Vagina (tissue), 2 donors: Measurements from ENCODE around the gene FAM219A. TPM values are rescaled to one million over a fixed set of nuclear protein-coding genes. Genes with fewer than 3 reads are reported as not detected.

Source experiments
- DNase-seq, 2 donors: peaks; one replicate each; pipeline ENCODE4 v3.0.0-alpha.2; 2017; ENCODE audit errors: extremely low spot score in 2 of 2
- H3K27ac ChIP-seq: fragments of 200-600 bp; sonication (generic); one replicate; pipeline ENCODE4 v1.5.1; 2019
- H3K27me3 ChIP-seq: fragments of 200-600 bp; sonication (generic); one replicate; pipeline ENCODE4 v1.5.1; 2019
- H3K36me3 ChIP-seq, 2 donors: fragments of 200-600 bp; sonication (generic); one replicate each; pipeline ENCODE4 v1.5.1; 2017 to 2019
- H3K4me1 ChIP-seq: fragments of 200-600 bp; sonication (generic); one replicate; pipeline ENCODE4 v1.5.1; 2019
- H3K4me3 ChIP-seq, 2 donors: fragments of 200-600 bp; sonication (generic); 1 replicate in 1 of 2; 2 replicates in 1 of 2; pipeline ENCODE4 v1.5.1; 2016 to 2019
- H3K9me3 ChIP-seq: fragments of 200-600 bp; sonication (generic); one replicate; pipeline ENCODE4 v1.5.1; 2019
- POLR2A ChIP-seq, 2 donors: fragments of 450-650 bp; IDR thresholded peaks; one replicate each; pipeline ENCODE4 v1.6.1; 2017; ENCODE audit warnings: antibody characterized with exemption in 2 of 2, mild to moderate bottlenecking in 2 of 2, moderate library complexity in 2 of 2
- POLR2AphosphoS5 ChIP-seq, 2 donors: sonication (generic); formaldehyde crosslinking; IDR thresholded peaks; one replicate each; pipeline ENCODE4 v1.9.0; 2017; ENCODE audit warnings: antibody characterized with exemption in 2 of 2, mild to moderate bottlenecking in 2 of 2, low read depth in 1 of 2; ENCODE audit not compliant: insufficient read depth in 1 of 2
- intact Hi-C: fragments of 100-400 bp; cut with DNase I; formaldehyde crosslinking; loops from one replicate; pipeline ENCODE4 v1.15.1; 2023
- total RNA-seq: library from RNA; depleted of rRNA; stranded (reverse); fragments of >200 nt; gene quantifications from one replicate; pipeline ENCODE4 v1.2.3, GENCODE V29; 2016
- TF ChIP-seq, protein P1 (sequence below), 3 experiments: fragments of 450-650 bp in 2 of 3; fragments of 200-600 bp in 1 of 3; sonication (generic) in 1 of 3; IDR thresholded peaks; one replicate each; pipeline ENCODE4 v1.5.1; 2017 to 2019; ENCODE audit warnings: antibody characterized with exemption in 3 of 3, mild to moderate bottlenecking in 2 of 3, moderate library complexity in 2 of 3

The FAM219A gene
- total RNA-seq, 1 donor from 2014 or later: 9.3 TPM

DNA sequence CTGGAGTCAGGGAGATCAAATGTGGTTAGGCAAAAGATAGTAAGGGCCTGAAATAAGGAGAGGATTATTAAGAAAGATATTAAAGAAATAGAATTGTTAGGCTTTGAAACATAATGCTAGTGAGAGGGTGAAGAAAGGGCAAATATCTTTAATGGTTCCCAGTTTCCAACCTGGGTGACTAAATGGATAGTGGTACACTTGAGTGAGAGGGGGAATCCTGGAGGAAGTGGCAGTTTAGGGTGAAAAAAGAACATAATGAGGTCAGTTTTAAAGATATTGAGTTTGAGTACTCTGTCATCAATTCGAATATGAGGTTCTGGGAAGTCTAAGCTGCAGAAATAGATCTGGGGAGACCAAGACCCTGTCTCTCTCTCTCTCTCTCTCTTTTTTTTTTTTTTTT lies 19.2 kb upstream of the FAM219A start:
- TF ChIP-seq POLR2A (IDR thresholded peaks at IDR 0.05): no peak
- TF ChIP-seq, protein P1, sequence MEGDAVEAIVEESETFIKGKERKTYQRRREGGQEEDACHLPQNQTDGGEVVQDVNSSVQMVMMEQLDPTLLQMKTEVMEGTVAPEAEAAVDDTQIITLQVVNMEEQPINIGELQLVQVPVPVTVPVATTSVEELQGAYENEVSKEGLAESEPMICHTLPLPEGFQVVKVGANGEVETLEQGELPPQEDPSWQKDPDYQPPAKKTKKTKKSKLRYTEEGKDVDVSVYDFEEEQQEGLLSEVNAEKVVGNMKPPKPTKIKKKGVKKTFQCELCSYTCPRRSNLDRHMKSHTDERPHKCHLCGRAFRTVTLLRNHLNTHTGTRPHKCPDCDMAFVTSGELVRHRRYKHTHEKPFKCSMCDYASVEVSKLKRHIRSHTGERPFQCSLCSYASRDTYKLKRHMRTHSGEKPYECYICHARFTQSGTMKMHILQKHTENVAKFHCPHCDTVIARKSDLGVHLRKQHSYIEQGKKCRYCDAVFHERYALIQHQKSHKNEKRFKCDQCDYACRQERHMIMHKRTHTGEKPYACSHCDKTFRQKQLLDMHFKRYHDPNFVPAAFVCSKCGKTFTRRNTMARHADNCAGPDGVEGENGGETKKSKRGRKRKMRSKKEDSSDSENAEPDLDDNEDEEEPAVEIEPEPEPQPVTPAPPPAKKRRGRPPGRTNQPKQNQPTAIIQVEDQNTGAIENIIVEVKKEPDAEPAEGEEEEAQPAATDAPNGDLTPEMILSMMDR (IDR thresholded peaks at IDR 0.05): no peak
- Histone ChIP-seq H3K4me1 (no peaks in the 10 kb centered on the region), H3K9me3 (no peaks in the 10 kb centered on the region), H3K4me3 (no peak overlapping the region), H3K36me3 (no peaks in the 10 kb centered on the region), H3K27me3 (no peaks in the 10 kb centered on the region), H3K27ac (no peak overlapping the region)
- DNase-seq: no peak
- intact Hi-C loops: no loop called here

GRCh38 chr9:34475097-34475496 lies 16.7 kb upstream of the FAM219A start:
- Histone ChIP-seq H3K9me3 (no peaks in the 10 kb centered on the region), H3K27me3 (no peaks in the 10 kb centered on the region), H3K36me3 (no peaks in the 10 kb centered on the region), H3K4me3 (no peak overlapping the region), H3K4me1 (no peaks in the 10 kb centered on the region), H3K27ac (no peak overlapping the region)
- DNase-seq: no peak
- TF ChIP-seq, protein P1 (IDR thresholded peaks at IDR 0.05): no peak
- TF ChIP-seq POLR2A (IDR thresholded peaks at IDR 0.05) (no peak), POLR2AphosphoS5 (IDR thresholded peaks at IDR 0.05; ENCODE audit: insufficient read depth in 1 of 2, low read depth in 1 of 2) (no peak)
- intact Hi-C loops: no loop called here

GRCh38 chr9:34465468-34465867 lies 7.1 kb upstream of the FAM219A start:
- no peak for DNase-seq
- no peaks in the 10 kb centered on the region for H3K27me3 ChIP-seq
- H3K4me3 ChIP-seq: no peak overlapping the region
- TF ChIP-seq POLR2A (IDR thresholded peaks at IDR 0.05) (no peak), POLR2AphosphoS5 (IDR thresholded peaks at IDR 0.05; ENCODE audit: insufficient read depth in 1 of 2, low read depth in 1 of 2) (no peak)
- H3K36me3 ChIP-seq: no peaks in the 10 kb centered on the region
- H3K27ac ChIP-seq: no peak overlapping the region
- intact Hi-C loops: no loop called here
- no peaks in the 10 kb centered on the region for H3K9me3 ChIP-seq
- peaks cover 8% of the 10 kb centered on the region for H3K4me1 ChIP-seq

DNA sequence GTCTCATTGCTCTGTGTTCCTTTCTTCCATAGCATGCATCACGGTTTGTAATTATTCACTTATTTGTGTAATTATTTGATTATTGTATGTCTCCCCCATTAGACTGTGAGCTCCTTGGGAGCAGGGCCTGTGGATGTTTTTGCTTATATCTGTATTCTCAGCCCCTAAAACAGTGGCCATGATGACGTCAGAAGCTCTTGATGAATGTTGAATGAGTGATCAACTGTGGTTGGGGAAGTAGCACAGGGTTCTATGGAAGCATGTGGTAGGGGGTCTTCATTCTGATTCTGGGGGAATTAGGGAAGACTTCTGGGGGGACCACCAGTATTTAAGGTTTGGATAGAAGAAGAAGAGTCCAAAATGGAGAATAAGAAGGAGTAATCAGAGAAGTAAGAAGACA lies 6.2 kb upstream of the FAM219A start:
- DNase-seq: no peak
- H3K27ac ChIP-seq: no peak overlapping the region
- no peaks in the 10 kb centered on the region for H3K36me3 ChIP-seq
- no peaks in the 10 kb centered on the region for H3K27me3 ChIP-seq
- H3K4me3 ChIP-seq: no peak overlapping the region
- intact Hi-C loops: no loop called here
- no peaks in the 10 kb centered on the region for H3K9me3 ChIP-seq
- H3K4me1 ChIP-seq: peaks cover 8% of the 10 kb centered on the region
- TF ChIP-seq POLR2A (IDR thresholded peaks at IDR 0.05) (no peak), POLR2AphosphoS5 (IDR thresholded peaks at IDR 0.05; ENCODE audit: insufficient read depth in 1 of 2, low read depth in 1 of 2) (no peak)
- TF ChIP-seq, protein P1 (IDR thresholded peaks at IDR 0.05): no peak

GRCh38 chr9:34463901-34464232 lies 5.5 kb upstream of the FAM219A start:
- Histone ChIP-seq H3K27ac (no peak overlapping the region), H3K4me1 (peaks cover 8% of the 10 kb centered on the region), H3K27me3 (no peaks in the 10 kb centered on the region), H3K9me3 (no peaks in the 10 kb centered on the region), H3K4me3 (no peak overlapping the region), H3K36me3 (no peaks in the 10 kb centered on the region)
- no peak for TF ChIP-seq POLR2AphosphoS5 (IDR thresholded peaks at IDR 0.05; ENCODE audit: insufficient read depth in 1 of 2, low read depth in 1 of 2)
- TF ChIP-seq POLR2A (IDR thresholded peaks at IDR 0.05): no peak
- TF ChIP-seq, protein P1 (IDR thresholded peaks at IDR 0.05): no peak
- no peak for DNase-seq
- intact Hi-C loops: no loop called here
